Measurements from ENCODE around the gene SLC9A7. TPM values are rescaled to one million over a fixed set of nuclear protein-coding genes. Genes with fewer than 3 reads are reported as not detected.

Gene SLC9A7
- total and polyA plus RNA-seq, 2 donors from 2014 or later, result 2.4 to 16.1 TPM

GRCh38 chrX:46602468-46603102 lies 156.3 kb downstream of the SLC9A7 start:
- Histone ChIP-seq H3K36me3 (ENCODE audit: control insufficient read depth in 2 of 3, insufficient read depth in 3 of 3, low read length in 3 of 3) (no peaks in the 10 kb centered on the region), H3K9me3 (ENCODE audit: control insufficient read depth in 2 of 3, insufficient read depth in 1 of 3, low read length in 3 of 3) (no peaks in the 10 kb centered on the region), H3K9ac (ENCODE audit: low read length in 3 of 3) (no peak overlapping the region), H3K4me3 (ENCODE audit: low read length in 3 of 3) (no peak overlapping the region), H3K27ac (ENCODE audit: low read depth in 2 of 2, low read length in 2 of 2) (no peak overlapping the region), H3K4me1 (ENCODE audit: control insufficient read depth in 2 of 3, insufficient read depth in 2 of 3, low read depth in 1 of 3, low read length in 3 of 3) (no peaks in the 10 kb centered on the region), H3K27me3 (ENCODE audit: control insufficient read depth, insufficient read depth, low read length) (no peaks in the 10 kb centered on the region)
- FAIRE-seq (no peak), DNase-seq (no peak)
- no peak for TF ChIP-seq CTCF (IDR thresholded peaks at IDR 0.05; ENCODE audit: borderline replicate concordance, extremely low read depth, insufficient read depth)
- intact Hi-C loops (cut with DNase I), result no loop called here

GRCh38 chrX:46601283-46601682 lies 157.6 kb downstream of the SLC9A7 start:
- no peaks in the 10 kb centered on the region for H3K4me1 ChIP-seq (ENCODE audit: control insufficient read depth in 2 of 3, insufficient read depth in 2 of 3, low read depth in 1 of 3, low read length in 3 of 3)
- no peaks in the 10 kb centered on the region for H3K36me3 ChIP-seq (ENCODE audit: control insufficient read depth in 2 of 3, insufficient read depth in 3 of 3, low read length in 3 of 3)
- DNase-seq (no peak), FAIRE-seq (no peak)
- no peak overlapping the region for H3K27ac ChIP-seq (ENCODE audit: low read depth in 2 of 2, low read length in 2 of 2)
- H3K4me3 ChIP-seq (ENCODE audit: low read length in 3 of 3), result no peak overlapping the region
- no peak overlapping the region for H3K9ac ChIP-seq (ENCODE audit: low read length in 3 of 3)
- no peaks in the 10 kb centered on the region for H3K9me3 ChIP-seq (ENCODE audit: control insufficient read depth in 2 of 3, insufficient read depth in 1 of 3, low read length in 3 of 3)
- no peaks in the 10 kb centered on the region for H3K27me3 ChIP-seq (ENCODE audit: control insufficient read depth, insufficient read depth, low read length)
- intact Hi-C loops (cut with DNase I), result no loop called here
- TF ChIP-seq CTCF (IDR thresholded peaks at IDR 0.05; ENCODE audit: borderline replicate concordance, extremely low read depth, insufficient read depth), result no peak

GRCh38 chrX:46599051-46599560 lies 159.8 kb downstream of the SLC9A7 start:
- no peak for FAIRE-seq

More at GRCh38 chrX:46599051-46599560, 159.8 kb downstream of the SLC9A7 start:
- Histone ChIP-seq H3K27me3 (ENCODE audit: control insufficient read depth, insufficient read depth, low read length) (no peaks in the 10 kb centered on the region), H3K9ac (ENCODE audit: low read length in 3 of 3) (no peak overlapping the region), H3K9me3 (ENCODE audit: control insufficient read depth in 2 of 3, insufficient read depth in 1 of 3, low read length in 3 of 3) (no peaks in the 10 kb centered on the region), H3K27ac (ENCODE audit: low read depth in 2 of 2, low read length in 2 of 2) (no peak overlapping the region), H3K4me3 (ENCODE audit: low read length in 3 of 3) (no peak overlapping the region), H3K36me3 (ENCODE audit: control insufficient read depth in 2 of 3, insufficient read depth in 3 of 3, low read length in 3 of 3) (no peaks in the 10 kb centered on the region), H3K4me1 (ENCODE audit: control insufficient read depth in 2 of 3, insufficient read depth in 2 of 3, low read depth in 1 of 3, low read length in 3 of 3) (no peaks in the 10 kb centered on the region)
- intact Hi-C loops (cut with DNase I), result no loop called here
- no peak for TF ChIP-seq CTCF (IDR thresholded peaks at IDR 0.05; ENCODE audit: borderline replicate concordance, extremely low read depth, insufficient read depth)
- no peak for DNase-seq
